Activated CD8-positive, alpha-beta memory T cell treated with anti-CD3 and anti-CD28 coated beads, Interleukin-2, amount 50 U/mL, for 24 hours (primary cell): ENCODE measurements around the gene GPRASP2.

Source experiments
- DNase-seq: peaks from one replicate; pipeline ENCODE4 v3.0.0-alpha.2; 2020; ENCODE audit errors: extremely low read depth

The GPRASP2 gene

GRCh38 chrX:102745513-102745856 is 33.2 kb downstream of the GPRASP2 start:
- DNase-seq, result no peak

- no peak for DNase-seq
Measured at GRCh38 chrX:102745857-102746584, 33.8 kb downstream of the GPRASP2 start.

GRCh38 chrX:102765217-102765616 is 53.0 kb downstream of the GPRASP2 start:
- DNase-seq, result no peak

GRCh38 chrX:102765809-102766208 is 53.6 kb downstream of the GPRASP2 start:
- no peak for DNase-seq

GRCh38 chrX:102767287-102767686 is 55.0 kb downstream of the GPRASP2 start:
- DNase-seq, result no peak
